GM20000 (cell line): ENCODE measurements around the gene RPS6KA2.
"Not testable (repeated sequence)": the region's sequence is repeated elsewhere in the genome, so short reads cannot be mapped to it uniquely, and the experiment has no call there.

ENCODE experiments used
- DNase-seq: peaks from one replicate; pipeline ENCODE4 v3.0.0; 2012; ENCODE audit warnings: low spot score
- TF ChIP-seq, protein P1 (sequence below): IDR thresholded peaks from 2 replicates; pipeline ENCODE4 v1.5.1; 2012; ENCODE audit warnings: mild to moderate bottlenecking, control low read depth; ENCODE audit errors: extremely low read depth, missing control alignments

The RPS6KA2 gene

DNA sequence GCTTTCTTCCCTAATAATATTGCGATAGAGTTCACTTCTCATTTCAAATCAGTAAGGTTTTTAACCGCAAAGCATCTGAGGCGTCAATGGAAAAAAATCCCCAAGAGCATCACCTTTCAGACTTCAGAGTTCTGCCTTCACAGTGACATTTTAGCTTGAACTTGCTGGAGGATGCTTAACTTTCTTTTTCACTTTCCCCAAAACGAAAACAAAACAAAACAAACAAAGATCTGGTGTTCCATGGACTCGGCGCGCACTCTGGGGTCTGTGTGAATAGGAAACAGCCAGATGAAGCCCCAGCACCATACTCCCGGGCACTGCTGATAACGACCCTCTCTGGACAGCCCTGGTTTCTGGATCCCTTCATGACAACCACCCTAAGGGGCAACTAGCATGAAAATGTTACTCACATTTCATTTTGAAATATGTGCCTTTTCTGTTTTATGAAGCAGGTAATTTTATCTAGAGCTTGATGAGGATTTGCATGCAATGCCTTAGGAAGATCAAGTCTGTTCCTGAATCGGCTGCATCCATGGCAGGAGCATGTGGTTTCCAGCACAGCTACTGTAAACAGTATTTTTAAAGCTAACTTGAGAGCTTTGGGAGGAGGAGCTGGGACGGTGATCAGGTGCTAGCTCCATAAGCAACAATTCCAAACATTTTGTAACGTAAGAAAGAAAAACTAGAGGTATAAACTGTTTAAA lies 85.0 kb downstream of the RPS6KA2 start:
- DNase-seq = no peak
- TF ChIP-seq, protein P1, sequence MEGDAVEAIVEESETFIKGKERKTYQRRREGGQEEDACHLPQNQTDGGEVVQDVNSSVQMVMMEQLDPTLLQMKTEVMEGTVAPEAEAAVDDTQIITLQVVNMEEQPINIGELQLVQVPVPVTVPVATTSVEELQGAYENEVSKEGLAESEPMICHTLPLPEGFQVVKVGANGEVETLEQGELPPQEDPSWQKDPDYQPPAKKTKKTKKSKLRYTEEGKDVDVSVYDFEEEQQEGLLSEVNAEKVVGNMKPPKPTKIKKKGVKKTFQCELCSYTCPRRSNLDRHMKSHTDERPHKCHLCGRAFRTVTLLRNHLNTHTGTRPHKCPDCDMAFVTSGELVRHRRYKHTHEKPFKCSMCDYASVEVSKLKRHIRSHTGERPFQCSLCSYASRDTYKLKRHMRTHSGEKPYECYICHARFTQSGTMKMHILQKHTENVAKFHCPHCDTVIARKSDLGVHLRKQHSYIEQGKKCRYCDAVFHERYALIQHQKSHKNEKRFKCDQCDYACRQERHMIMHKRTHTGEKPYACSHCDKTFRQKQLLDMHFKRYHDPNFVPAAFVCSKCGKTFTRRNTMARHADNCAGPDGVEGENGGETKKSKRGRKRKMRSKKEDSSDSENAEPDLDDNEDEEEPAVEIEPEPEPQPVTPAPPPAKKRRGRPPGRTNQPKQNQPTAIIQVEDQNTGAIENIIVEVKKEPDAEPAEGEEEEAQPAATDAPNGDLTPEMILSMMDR = no peak

DNA sequence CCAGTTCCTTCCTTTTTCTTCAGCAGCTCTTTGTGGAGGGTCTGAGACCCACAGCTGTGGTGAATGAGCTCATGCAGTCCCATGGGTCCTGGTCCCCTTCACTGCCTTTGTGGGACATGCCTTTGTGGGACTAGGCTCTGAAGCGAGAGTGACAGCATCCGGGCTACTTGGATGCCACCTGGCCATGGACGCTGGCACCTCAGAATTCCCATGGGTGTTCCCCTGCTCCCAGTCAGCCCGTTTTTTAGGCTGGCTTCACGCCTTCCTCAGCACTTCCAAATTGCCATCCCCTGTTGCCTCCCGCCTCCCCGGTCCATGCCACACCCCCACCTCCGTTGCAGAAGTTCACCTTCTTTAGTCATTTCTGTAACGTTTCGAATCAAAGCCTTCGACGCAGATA lies 85.7 kb downstream of the RPS6KA2 start:
- no peak for DNase-seq
- TF ChIP-seq, protein P1 = no peak

- TF ChIP-seq, protein P1 = no peak
- peak; percentile 80 for DNase-seq
Measured at GRCh38 chr6:166540631-166541331, 86.3 kb downstream of the RPS6KA2 start.

GRCh38 chr6:166539543-166539942 lies 87.5 kb downstream of the RPS6KA2 start:
- TF ChIP-seq, protein P1 = no peak

DNA sequence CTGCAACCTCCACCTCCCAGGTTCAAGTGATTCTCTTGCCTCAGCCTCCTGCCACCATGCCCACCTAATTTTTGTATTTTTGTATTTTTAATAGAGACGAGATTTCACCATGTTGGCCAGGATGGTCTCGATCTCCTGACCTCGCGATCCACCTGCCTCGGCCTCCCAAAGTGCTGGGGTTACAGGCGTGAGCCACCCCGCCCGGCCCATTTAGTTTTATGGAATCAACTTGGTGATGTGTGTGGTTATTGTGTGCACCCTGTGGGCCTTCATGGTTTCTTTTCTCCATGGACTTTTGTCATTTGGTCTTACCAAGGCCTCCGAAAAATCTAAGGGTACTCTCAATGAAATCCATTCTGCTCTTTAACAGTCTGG lies 88.1 kb downstream of the RPS6KA2 start:
- not testable (repeated sequence) for DNase-seq

More at GRCh38 chr6:166539543-166539942, 87.5 kb downstream of the RPS6KA2 start:
- DNase-seq = no peak

- TF ChIP-seq, protein P1 = no peak
- no peak for DNase-seq
Measured at GRCh38 chr6:166538297-166539010, 88.6 kb downstream of the RPS6KA2 start.

GRCh38 chr6:166534658-166535406 lies 92.2 kb downstream of the RPS6KA2 start:
- TF ChIP-seq, protein P1 = no peak
- no peak for DNase-seq
